Head of caudate nucleus (tissue), 42 donors: ENCODE data around the gene RFESD.

Experiments
- DNase-seq, 42 donors: peaks; one replicate each; pipeline versions ENCODE4 v3.0.0 to v3.0.0-alpha.2; 2020 to 2021; ENCODE audit warnings: mixed read lengths in 7 of 42
- intact Hi-C: fragments of 100-400 bp; cut with DNase I; formaldehyde crosslinking; loops from one replicate; pipeline ENCODE4 v1.15.0; 2022

Gene RFESD

DNA sequence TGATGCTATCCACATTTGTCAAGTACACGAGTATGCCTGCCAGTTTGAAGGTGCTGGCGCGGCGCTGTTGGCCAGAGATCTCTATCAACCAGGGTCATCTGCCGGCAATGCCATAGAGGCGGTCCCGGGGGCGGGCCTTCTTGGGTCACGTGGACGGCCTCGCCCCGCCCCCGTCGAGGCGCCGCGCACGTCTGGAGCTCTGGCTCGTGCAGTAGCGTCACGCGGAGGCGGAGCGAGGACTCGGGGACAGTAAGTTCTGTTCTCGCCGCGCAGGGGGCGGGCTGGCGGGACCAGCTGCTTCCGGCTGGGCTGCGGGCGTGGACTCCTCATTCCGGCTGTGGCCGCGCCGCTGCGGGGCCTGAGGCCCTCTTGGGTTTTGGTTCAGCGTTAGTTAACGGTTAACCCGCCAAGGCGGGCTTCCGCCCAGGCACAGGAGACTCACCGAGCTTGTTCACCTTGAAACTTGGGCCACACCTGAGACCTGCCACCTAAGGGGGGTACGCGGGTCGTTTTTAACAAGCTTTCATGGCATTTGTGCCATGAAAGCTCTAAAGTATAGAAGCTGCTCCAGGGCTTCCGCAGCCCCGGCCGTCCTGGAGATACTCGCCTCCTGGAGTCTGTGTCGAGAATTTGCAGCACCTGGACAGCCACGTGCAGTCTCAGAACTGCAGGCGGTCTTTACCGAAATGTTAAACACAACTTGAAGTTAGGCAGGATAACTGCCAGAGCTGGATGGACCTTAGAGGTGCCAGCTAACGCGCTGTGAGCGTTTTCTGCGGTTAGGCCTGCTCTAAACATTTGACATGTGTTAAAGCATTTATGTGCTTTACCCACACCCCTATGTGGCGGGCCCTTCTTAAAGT lies at the start of gene RFESD:
TSS of gene RFESD (plus strand) at position 209 of the 863 bp plus-strand sequence. CDS start 5,495 bp downstream, outside the sequence.
- intact Hi-C loops, result loop anchor here (10.0 kb wide), 1 partner anchor 92 kb away; the partner anchor contains the start of genes ARSK and SKIC3
- DNase-seq, result peak; percentile 93 to 98 (median 96)

DNA sequence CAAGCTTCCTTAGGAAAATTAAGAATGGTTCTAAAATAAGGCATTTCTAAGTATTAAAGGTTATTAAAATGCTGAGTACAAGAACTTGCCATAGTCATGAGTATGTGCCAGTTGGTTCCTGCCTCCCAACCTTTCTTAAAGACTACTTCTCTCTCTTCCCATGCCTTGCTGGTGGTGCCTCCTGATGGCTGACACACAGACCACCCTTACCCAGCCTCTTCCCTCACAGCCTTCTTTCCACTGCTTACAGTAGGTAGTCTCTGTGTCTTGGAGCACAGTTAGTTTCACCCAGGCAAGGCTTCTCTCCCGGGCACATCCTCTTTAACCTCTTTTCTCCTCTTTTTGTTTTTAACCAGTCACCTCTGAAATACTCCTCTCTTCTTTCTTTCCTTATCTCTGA lies 47.3 kb upstream of the RFESD start:
- no peak for DNase-seq
- intact Hi-C loops, result no loop called here

- DNase-seq, result no peak
- intact Hi-C loops, result no loop called here
Measured at GRCh38 chr5:95600557-95600956, 46.0 kb upstream of the RFESD start.

DNA sequence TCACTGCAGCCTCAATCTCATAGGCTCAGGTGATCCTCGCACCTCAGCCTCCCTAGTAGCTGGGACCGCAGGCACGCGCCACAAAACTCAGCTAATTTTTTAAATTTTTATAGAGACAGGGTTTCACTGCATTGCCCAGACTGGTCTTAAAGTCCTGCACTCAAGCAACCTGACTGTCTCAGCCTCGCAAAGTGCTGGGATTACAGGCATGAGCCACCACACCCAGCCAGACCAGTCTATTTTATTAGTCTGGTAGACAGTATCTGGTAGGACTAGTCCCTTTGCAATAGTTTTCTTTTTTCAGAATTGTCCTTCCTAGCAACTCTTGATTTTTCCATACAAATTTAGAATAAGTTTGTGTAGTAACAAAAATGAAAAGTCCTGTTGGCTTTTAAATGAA lies 40.8 kb upstream of the RFESD start:
- intact Hi-C loops, result no loop called here

GRCh38 chr5:95606419-95606818 lies 40.2 kb upstream of the RFESD start:
- DNase-seq, result no peak
- intact Hi-C loops, result no loop called here

More for the DNA sequence above, 40.8 kb upstream of the RFESD start:
- DNase-seq, result no peak

DNA sequence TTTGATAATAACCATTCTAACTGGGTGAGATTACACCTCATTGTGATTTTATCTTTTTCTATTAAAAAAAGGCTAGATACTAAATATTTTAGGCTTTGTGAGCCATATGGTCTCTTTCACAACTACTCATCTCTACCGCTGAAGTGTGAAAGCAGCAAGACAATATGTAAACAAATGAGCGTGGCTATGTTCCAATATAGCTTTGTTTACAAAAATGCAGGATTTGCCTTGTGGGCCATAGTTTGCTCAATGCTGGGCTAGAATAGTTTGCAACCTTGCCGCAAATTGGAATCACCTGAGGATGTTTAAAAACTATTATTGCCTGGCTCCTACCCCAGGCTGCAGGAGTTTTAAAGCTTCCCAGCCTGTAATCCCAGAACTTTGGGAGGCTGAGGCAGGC lies 36.9 kb upstream of the RFESD start:
- intact Hi-C loops, result no loop called here
- DNase-seq, result no peak

DNA sequence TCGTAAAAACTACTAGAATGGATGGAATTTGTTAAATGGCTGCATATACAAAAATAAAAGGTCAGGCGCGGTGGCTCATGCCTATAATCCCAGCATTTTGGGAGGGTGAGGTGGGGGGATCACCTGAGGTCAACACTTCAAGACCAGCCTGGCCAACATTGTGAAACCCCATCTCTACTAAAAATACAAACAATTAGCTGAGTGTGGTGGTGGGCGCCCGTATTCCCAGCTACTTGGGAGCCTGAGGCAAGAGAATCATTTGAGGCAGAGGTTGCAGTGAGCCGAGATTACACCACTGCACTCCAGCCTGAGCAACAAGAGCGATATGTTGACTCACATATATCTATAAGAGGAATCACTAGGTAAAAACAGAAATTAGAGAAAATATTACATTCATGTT lies 36.0 kb upstream of the RFESD start:
- intact Hi-C loops, result no loop called here

GRCh38 chr5:95611396-95611795 lies 35.2 kb upstream of the RFESD start:
- no peak for DNase-seq
- intact Hi-C loops, result no loop called here

More for the DNA sequence above, 36.0 kb upstream of the RFESD start:
- no peak for DNase-seq

GRCh38 chr5:95613514-95613913 lies 33.1 kb upstream of the RFESD start:
- intact Hi-C loops, result no loop called here
- DNase-seq, result no peak

- intact Hi-C loops, result no loop called here
- no peak for DNase-seq
Measured at GRCh38 chr5:95615164-95615467, 31.5 kb upstream of the RFESD start.

DNA sequence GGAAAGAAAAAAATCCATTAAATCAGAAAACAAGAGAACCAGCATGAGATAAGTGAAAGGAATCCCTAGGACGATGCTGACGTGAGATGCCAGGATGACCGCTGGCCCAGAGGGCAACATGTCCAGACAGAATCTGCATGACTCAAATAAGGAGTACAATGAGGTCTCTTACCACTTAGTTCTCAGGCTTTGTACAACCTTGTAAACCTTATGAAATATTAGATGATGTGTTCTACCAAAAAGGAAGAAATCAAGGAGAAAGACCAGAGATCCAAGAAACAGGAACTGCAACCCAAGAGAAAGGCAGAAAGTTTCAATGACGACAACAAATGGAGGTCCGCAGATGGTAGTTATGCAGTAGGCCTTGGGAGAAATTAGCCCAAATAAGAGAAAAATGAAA lies 29.5 kb upstream of the RFESD start:
- no peak for DNase-seq
- intact Hi-C loops, result no loop called here

DNA sequence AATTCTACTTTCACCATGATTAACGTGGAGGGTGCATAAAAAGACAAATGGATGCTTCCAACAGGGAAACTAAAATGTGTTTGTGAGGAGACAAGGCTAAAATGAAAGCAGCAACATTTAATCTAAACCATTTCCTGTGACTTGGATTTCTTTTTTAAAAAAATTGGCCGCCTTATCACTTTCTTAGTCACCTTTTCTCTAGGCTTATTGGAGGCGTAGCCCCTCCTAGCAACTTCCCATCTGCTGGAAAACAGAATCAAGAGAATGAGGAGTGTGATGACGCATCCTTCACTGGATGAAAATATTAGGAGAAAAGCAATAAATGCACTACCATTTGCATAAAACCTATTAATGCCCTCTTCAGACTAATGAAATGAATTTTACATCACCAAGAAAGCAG lies 27.5 kb upstream of the RFESD start:
- intact Hi-C loops, result no loop called here
- DNase-seq, result no peak

DNA sequence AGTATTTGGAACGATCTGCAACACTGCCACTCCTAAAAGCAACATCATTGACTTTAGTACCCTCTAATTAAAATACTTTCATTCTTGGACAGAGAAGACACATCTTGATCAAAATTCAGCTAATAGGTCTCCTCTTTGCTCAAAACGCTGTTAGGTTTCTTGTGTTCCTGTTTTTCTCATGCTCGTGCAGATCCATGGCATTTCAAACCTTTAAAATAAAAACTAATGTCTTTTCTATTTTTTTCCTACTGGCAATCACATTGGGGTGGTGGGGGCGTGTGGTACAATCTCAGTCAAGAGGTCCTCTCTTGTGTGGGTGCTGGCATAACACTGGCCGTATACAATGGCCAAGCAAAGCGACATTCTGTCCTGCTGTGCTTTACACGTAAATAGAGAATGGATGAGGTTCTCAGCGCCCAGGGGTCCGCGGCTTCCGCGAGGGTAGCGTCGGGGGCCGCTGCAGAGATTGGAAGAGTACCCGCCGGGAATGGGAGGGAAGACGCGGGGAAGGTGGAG lies 27.0 kb upstream of the RFESD start:
- intact Hi-C loops, result no loop called here
- peak in 4 of 42 donors; percentile 3 to 33 (median 19) for DNase-seq

DNA sequence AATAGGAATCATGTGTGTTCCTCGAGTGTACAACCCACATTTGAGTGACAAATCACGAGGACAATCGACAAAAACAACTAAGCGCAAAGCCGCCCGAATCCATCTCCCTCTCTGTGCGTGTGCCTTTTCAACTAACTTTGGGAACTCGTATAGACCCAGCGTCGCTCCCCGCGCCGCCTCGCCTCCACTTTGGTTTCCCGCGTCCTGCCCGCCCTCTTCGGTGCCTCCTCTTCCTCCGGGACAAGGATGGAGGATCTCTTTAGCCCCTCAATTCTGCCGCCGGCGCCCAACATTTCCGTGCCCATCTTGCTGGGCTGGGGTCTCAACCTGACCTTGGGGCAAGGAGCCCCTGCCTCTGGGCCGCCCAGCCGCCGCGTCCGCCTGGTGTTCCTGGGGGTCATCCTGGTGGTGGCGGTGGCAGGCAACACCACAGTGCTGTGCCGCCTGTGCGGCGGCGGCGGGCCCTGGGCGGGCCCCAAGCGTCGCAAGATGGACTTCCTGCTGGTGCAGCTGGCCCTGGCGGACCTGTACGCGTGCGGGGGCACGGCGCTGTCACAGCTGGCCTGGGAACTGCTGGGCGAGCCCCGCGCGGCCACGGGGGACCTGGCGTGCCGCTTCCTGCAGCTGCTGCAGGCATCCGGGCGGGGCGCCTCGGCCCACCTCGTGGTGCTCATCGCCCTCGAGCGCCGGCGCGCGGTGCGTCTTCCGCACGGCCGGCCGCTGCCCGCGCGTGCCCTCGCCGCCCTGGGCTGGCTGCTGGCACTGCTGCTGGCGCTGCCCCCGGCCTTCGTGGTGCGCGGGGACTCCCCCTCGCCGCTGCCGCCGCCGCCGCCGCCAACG lies 26.3 kb upstream of the RFESD start, which contains the start of gene GPR150:
TSS of gene GPR150 (plus strand) at position 58 of the 840 bp plus-strand sequence. CDS start at position 247, 189 bp downstream.
- intact Hi-C loops, result no loop called here
- peak in 35 of 42 donors; percentile 10 to 60 (median 30) for DNase-seq

- intact Hi-C loops, result no loop called here
Measured at GRCh38 chr5:95620870-95621838, 25.4 kb upstream of the RFESD start.

GRCh38 chr5:95621839-95622629 lies 24.5 kb upstream of the RFESD start:
- DNase-seq, result peak in 2 of 42 donors; percentile 12 to 21
- intact Hi-C loops, result no loop called here

More at GRCh38 chr5:95620870-95621838, 25.4 kb upstream of the RFESD start:
- peak in 29 of 42 donors; percentile 10 to 56 (median 24) for DNase-seq

GRCh38 chr5:95623706-95624105 lies 22.9 kb upstream of the RFESD start:
- DNase-seq, result no peak
- intact Hi-C loops, result no loop called here

DNA sequence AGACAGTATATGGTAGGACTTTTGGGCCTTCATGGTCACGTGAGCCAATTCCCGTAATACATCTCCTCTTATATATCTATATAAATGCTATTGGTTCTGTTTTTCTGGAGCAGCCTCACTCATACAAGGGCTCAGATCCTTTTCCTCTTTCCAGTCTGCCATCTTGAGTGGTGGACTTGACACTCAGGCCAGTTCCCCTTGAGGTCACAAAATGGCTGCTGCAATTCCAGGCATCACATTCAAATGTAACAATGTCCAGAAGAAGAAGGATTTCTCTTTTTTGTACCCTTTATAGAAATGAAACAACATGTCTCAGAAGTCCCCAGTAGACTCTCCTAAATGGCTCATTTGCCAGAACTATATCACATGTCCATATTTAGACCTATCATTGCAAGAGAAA lies 22.2 kb upstream of the RFESD start:
- no peak for DNase-seq
- intact Hi-C loops, result no loop called here
